SKM-1 (cell line): ENCODE measurements around the gene ALG13.
"Not testable (repeated sequence)": the region's sequence is repeated elsewhere in the genome, so short reads cannot be mapped to it uniquely, and the experiment has no call there.

Experiments used
- DNase-seq: peaks from one replicate; lab custom pipeline; 2025; ENCODE audit not compliant: unreplicated experiment; lab: John Stamatoyannopoulos, UW

ALG13 gene

GRCh38 chrX:111680988-111681779 lies at the start of gene ALG13:
TSS of gene ALG13 (plus strand) at chrX:111681170. CDS start at chrX:111681219, 49 bp downstream.
- peak; percentile 33 for DNase-seq

- no peak for DNase-seq
These were observed 45.9 kb upstream of the ALG13 start for GRCh38 chrX:111634823-111635729.

DNA sequence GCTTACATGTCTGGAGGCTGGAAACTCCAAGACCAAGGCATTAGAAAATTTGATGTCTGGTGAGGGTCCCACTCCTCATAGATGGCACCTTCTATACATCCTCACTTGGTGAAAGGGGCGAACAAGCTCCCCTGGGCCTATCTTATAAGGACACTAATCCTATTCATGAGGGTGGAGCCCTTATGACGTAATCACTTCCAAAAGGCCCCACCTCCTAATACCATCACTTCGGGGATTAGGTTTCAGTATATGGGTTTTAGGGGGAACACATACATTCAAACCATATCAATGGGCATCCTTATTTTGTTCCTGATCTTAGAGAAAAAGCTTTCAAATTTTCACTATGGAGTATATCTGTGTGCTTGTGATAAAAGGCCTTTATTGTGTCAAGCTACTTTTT lies 39.0 kb upstream of the ALG13 start:
- no peak for DNase-seq

DNA sequence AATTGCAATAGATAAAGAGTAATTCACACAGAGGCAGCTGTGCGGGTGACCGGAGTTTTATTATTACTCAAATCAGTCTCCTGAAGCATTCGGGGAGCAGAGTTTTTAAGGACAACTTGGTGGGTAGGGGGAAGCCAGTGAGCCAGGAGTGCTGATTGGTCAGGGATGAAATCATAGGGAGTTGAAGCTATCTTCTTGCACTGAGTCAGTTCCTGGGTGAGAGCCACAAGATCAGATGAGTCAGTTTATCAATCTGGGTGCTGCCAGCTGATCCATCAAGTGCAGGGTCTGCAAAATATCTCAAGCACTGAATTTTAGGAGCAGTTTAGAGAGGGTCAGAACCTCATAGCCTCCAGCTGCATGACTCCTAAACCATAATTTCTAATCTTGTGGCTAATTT lies 35.8 kb upstream of the ALG13 start:
- not testable (repeated sequence) for DNase-seq

DNA sequence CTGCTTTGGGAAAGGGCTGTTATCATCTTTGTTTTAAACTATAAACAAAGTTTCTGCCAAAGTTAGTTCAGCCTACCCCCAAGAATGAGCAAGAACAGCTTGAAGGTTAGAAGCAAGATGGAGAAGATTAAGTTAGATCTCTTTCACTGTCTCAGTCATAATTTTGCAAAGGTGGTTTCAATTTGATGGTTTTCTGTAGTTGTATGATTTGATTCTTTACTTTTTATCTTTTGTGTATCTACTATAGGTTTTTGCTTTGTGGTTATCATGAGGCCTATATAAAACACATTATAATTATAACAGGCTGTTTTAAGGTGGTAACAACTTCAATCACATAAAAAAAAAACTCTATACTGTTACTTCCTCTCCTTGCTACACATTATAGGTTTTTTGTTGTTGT lies 35.4 kb upstream of the ALG13 start:
- no peak for DNase-seq

DNA sequence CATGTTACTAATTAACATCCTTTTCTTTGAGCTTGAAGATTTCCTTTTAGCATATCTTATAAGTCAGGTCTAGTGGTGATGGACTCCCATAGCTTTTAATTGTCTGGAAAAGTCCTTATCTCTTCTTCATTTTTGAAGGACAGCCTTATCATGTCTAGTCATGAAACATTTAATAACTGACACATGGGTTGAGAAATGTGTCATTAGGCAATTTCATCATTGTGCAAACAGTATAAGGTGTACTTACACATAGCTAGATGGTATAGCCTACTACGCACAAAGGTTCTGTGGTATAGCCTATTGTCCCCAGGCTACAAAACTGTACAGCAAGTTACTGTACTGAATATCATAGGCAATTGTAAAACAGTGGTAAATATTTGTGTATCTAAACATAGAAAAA lies 34.5 kb upstream of the ALG13 start:
- no peak for DNase-seq

- DNase-seq = no peak
These were observed 32.2 kb upstream of the ALG13 start for GRCh38 chrX:111648802-111649201.

GRCh38 chrX:111649638-111650037 lies 31.3 kb upstream of the ALG13 start:
- DNase-seq = no peak

DNA sequence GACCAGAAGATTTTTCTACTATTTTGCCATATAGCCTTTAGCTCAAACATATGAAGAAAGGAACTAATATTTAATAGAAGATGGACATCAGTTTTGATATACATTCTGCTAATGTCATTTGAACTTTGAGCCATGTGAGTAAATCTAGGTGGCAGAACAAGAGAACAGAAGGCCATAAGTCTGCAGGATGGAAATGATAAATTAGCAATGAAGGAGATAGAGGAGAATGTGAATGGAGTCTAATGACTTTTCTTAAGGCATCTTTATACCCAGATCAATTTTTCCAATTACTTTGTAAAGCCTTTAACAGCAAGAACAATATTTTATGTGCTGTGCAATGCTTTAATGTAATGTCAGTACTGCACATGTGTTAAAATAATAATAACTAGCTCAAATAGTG lies 30.1 kb upstream of the ALG13 start:
- DNase-seq = no peak

DNA sequence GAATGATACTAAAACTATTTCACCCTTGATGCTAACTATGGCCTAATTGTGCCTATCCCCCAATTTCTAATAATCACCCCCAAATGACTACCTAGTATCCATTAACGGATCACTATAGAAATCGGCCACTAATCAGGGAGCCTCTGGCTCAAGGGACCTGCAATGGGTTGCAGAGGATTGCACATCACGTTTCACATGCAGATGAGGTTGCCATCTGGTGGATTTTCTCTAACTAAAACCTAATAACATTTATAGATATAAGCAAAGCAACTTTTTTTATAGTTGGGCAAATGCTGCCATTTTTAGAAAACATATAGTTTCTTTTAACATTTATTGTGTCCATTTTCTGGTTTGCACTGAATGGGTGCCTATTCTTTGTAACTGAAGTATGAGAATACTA lies 28.3 kb upstream of the ALG13 start:
- no peak for DNase-seq

GRCh38 chrX:111661241-111661640 lies 19.7 kb upstream of the ALG13 start:
- no peak for DNase-seq

- no peak for DNase-seq
These were observed 18.7 kb upstream of the ALG13 start for GRCh38 chrX:111662292-111662691.

- DNase-seq = no peak
These were observed 9.3 kb upstream of the ALG13 start for GRCh38 chrX:111671668-111672067.

- DNase-seq = no peak
These were observed 6.3 kb downstream of the ALG13 start for GRCh38 chrX:111687305-111687704.

DNA sequence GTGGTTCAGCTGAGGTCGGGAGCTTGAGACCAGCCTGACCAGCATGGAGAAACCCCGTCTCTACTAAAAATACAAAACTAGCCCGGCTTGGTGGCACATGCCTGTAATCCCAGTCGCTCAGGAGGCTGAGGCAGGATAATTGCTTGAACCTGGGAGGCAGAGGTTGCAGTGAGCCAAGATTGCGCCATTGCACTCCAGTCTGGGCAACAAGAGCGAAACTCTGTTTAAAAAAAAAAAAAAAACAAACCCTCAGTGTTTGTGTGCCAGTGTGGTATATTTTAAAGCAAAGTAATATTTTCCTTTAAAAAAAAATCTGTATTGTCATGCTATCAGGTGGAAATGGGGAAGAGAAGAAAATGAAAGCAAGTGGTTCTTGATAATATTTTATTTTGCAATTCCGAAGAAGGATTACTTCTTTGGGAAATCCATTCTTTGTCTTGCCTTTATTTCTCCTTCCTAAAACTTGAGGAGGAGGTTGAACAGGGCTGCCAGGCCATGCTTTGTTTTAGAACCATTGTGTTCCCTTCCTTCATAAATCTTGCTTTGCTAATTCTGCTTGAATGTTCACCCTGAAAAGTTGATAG lies 14.4 kb downstream of the ALG13 start:
- no peak for DNase-seq

- no peak for DNase-seq
These were observed 38.6 kb downstream of the ALG13 start for GRCh38 chrX:111719426-111720210.

- DNase-seq = no peak
These were observed 47.1 kb downstream of the ALG13 start for GRCh38 chrX:111728096-111728495.

- no peak for DNase-seq
These were observed 50.4 kb downstream of the ALG13 start for GRCh38 chrX:111731351-111731750.

- no peak for DNase-seq
These were observed 55.6 kb downstream of the ALG13 start for GRCh38 chrX:111736571-111736970.

DNA sequence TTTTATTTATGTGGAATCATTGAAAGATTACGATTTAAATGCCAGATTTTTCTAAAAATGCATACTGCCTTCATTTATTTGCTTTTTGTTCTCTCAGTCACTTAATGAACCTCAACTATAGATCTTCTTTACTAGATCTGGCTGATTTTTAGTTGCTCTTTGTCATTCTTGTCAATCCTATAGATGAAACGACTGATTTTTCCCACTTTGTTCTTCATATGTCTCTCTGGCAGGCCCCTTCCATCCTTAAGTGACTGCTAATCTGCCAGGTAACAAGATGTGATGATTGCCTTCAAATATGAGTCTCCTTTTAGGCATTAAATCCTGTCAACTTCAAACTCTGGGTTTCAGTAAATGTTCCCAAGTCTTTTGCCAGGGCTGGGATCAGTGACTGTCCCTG lies 61.0 kb downstream of the ALG13 start:
- DNase-seq = no peak

- no peak for DNase-seq
These were observed 62.3 kb downstream of the ALG13 start for GRCh38 chrX:111743316-111743715.
